ES-I3 (cell line): ENCODE data around the gene ANKS6.

Experiments
- H3K36me3 ChIP-seq: 2 replicates; pipeline ENCODE4 v1.6.1; 2013; ENCODE audit warnings: mild to moderate bottlenecking, low read length, control low read depth, moderate library complexity; ENCODE audit not compliant: insufficient read depth
- H3K4me1 ChIP-seq: 2 replicates; pipeline ENCODE4 v1.6.1; 2013; ENCODE audit warnings: mild to moderate bottlenecking, control low read depth, low read length; ENCODE audit not compliant: insufficient read depth
- H3K9ac ChIP-seq: 2 replicates; pipeline ENCODE4 v1.6.1; 2013; ENCODE audit warnings: low read depth, mild to moderate bottlenecking, low read length, moderate library complexity
- H3K9me3 ChIP-seq: 2 replicates; pipeline ENCODE4 v1.6.1; 2013; ENCODE audit warnings: mild to moderate bottlenecking, low read length, moderate library complexity; ENCODE audit not compliant: control insufficient read depth, insufficient read depth

Gene ANKS6

GRCh38 chr9:98790842-98791607 lies 5.3 kb downstream of the ANKS6 start:
- no peaks in the 10 kb centered on the region for H3K9me3 ChIP-seq

GRCh38 chr9:98790134-98790841 lies 6.1 kb downstream of the ANKS6 start:
- Histone ChIP-seq H3K36me3 (0 out of 2 replicates have a peak, but pooled peaks cover 4% of the 10 kb centered on the region), H3K9ac (no peak overlapping the region), H3K9me3 (no peaks in the 10 kb centered on the region), H3K4me1 (peaks cover 14% of the 10 kb centered on the region)

More at GRCh38 chr9:98790842-98791607, 5.3 kb downstream of the ANKS6 start:
- no peak overlapping the region for H3K9ac ChIP-seq
- 0 out of 2 replicates have a peak, but pooled peaks cover 4% of the 10 kb centered on the region for H3K36me3 ChIP-seq
- peaks cover 14% of the 10 kb centered on the region for H3K4me1 ChIP-seq

- Histone ChIP-seq H3K9ac (no peak overlapping the region), H3K4me1 (peaks cover 14% of the 10 kb centered on the region), H3K9me3 (no peaks in the 10 kb centered on the region), H3K36me3 (0 out of 2 replicates have a peak, but pooled peaks cover 4% of the 10 kb centered on the region)
Observed at GRCh38 chr9:98789483-98790133, 6.7 kb downstream of the ANKS6 start.

GRCh38 chr9:98787766-98788335 lies 8.5 kb downstream of the ANKS6 start:
- Histone ChIP-seq H3K4me1 (peaks cover 10% of the 10 kb centered on the region), H3K36me3 (0 out of 2 replicates have a peak, but pooled peaks cover 4% of the 10 kb centered on the region), H3K9ac (no peak overlapping the region), H3K9me3 (no peaks in the 10 kb centered on the region)

GRCh38 chr9:98786750-98787510 lies 9.4 kb downstream of the ANKS6 start:
- H3K36me3 ChIP-seq: 0 out of 2 replicates have a peak, but pooled peaks cover 4% of the 10 kb centered on the region
- H3K9ac ChIP-seq: no peak overlapping the region
- H3K9me3 ChIP-seq: no peaks in the 10 kb centered on the region
- H3K4me1 ChIP-seq: peaks cover 7% of the 10 kb centered on the region

GRCh38 chr9:98784831-98785806 lies 11.2 kb downstream of the ANKS6 start:
- Histone ChIP-seq H3K36me3 (0 out of 2 replicates have a peak, but pooled peaks cover 4% of the 10 kb centered on the region), H3K9ac (no peak overlapping the region), H3K9me3 (no peaks in the 10 kb centered on the region), H3K4me1 (no peaks in the 10 kb centered on the region)

GRCh38 chr9:98783518-98784226 lies 12.7 kb downstream of the ANKS6 start:
- no peak overlapping the region for H3K9ac ChIP-seq
- H3K9me3 ChIP-seq: no peaks in the 10 kb centered on the region
- H3K36me3 ChIP-seq: no peaks in the 10 kb centered on the region
- no peaks in the 10 kb centered on the region for H3K4me1 ChIP-seq

GRCh38 chr9:98781588-98782383 lies 14.6 kb downstream of the ANKS6 start:
- Histone ChIP-seq H3K4me1 (no peaks in the 10 kb centered on the region), H3K9me3 (no peaks in the 10 kb centered on the region), H3K36me3 (peaks cover 3% of the 10 kb centered on the region; the same call in 1 of the 2 replicates), H3K9ac (no peak overlapping the region)

- Histone ChIP-seq H3K9me3 (no peaks in the 10 kb centered on the region), H3K36me3 (peaks cover 3% of the 10 kb centered on the region; the same call in 1 of the 2 replicates), H3K9ac (no peak overlapping the region), H3K4me1 (no peaks in the 10 kb centered on the region)
Observed at GRCh38 chr9:98780059-98780749, 16.2 kb downstream of the ANKS6 start.

GRCh38 chr9:98778711-98779530 lies 17.4 kb downstream of the ANKS6 start:
- H3K9ac ChIP-seq: no peak overlapping the region
- peaks cover 3% of the 10 kb centered on the region; the same call in 1 of the 2 replicates for H3K36me3 ChIP-seq
- H3K9me3 ChIP-seq: no peaks in the 10 kb centered on the region
- H3K4me1 ChIP-seq: no peaks in the 10 kb centered on the region

GRCh38 chr9:98778251-98778650 lies 18.1 kb downstream of the ANKS6 start:
- Histone ChIP-seq H3K36me3 (peaks cover 7% of the 10 kb centered on the region; the same call in 1 of the 2 replicates), H3K9me3 (no peaks in the 10 kb centered on the region), H3K4me1 (no peaks in the 10 kb centered on the region), H3K9ac (no peak overlapping the region)
